IPS-18c (cell line): ENCODE measurements around the gene TMEM135.
"Not testable (repeated sequence)": the region's sequence is repeated elsewhere in the genome, so short reads cannot be mapped to it uniquely, and the experiment has no call there.

Experiments used
- H3K4me3 ChIP-seq: 2 replicates; pipeline ENCODE4 v1.7.0; 2013; ENCODE audit warnings: low read depth, mild to moderate bottlenecking, low read length, moderate library complexity; ENCODE audit not compliant: insufficient read depth
- H3K9me3 ChIP-seq: one replicate; pipeline ENCODE4 v1.6.1; 2013; ENCODE audit warnings: mild to moderate bottlenecking, low read length, moderate library complexity; ENCODE audit not compliant: control insufficient read depth, insufficient read depth

Gene TMEM135

GRCh38 chr11:87252869-87253268, 215.1 kb downstream of the TMEM135 start:
- no peaks in the 10 kb centered on the region for H3K9me3 ChIP-seq

DNA sequence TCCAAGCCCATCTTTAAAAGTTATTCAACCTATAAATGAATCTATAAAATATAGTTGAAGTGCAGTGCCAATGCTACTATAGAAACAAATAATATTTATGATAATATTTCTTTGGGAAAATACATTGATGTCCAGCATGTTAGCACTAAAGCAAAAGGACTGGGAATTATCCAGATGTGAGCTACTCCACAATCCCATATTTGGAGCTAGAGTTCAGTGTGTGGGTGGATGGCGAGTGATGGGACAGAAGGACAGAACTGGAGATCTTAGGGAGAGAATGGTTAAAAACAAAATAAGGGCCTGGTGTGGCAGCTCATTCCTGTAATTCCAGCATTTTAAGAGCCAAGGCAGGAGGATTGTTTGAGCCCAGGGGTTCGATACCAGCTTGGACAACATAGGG, 216.8 kb downstream of the TMEM135 start:
- Histone ChIP-seq H3K4me3 (no peak overlapping the region), H3K9me3 (no peaks in the 10 kb centered on the region)

More at GRCh38 chr11:87252869-87253268, 215.1 kb downstream of the TMEM135 start:
- no peak overlapping the region for H3K4me3 ChIP-seq

DNA sequence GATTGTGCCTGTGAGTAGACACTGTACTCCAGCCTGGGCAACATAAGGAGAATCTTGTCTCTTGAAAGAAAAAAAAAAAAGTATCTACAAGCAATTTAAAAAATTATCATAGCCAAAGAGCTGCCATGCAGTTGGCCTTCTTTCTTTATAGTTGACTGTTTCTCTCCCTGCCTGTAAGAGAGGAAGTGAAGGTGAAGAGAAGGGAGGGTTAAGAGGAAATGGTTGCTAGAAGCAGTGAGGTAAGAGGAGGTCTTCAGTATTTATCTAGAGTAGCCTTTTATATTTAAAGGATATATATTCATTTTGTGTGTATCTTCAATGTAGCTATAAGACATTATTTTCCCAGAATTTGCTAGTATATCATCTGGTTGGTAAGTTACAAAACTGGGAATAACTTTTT, 217.9 kb downstream of the TMEM135 start:
- H3K4me3 ChIP-seq: no peak overlapping the region
- no peaks in the 10 kb centered on the region for H3K9me3 ChIP-seq

DNA sequence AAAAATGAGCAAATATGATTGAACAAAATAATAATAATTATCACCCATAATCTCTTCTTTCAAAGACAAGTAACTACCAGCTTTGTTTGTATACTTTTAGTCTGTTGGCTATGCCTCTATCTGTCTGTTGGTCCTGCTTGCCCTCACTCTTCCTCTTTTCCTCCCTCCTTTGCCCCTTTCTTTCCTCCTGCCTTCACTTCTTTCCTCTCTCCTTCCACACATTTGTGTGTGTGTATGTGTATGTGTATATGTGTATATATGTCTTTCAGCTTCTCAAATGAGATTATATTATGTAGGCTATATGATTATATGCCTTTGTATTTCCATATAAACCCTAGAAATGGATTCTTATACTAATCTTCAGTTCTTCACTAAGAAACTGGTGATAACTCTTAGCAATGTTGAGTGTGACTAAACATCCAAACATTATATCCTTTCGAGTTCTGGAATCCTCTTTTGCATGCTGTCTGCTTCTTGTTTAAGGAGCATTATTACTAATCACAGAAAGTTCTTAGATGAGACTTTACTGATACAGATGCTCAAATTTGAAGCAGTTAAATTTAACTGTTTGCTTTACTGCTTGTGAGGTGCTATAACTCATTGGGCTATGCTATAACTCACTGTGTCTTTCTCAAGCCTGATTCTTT, 219.1 kb downstream of the TMEM135 start:
- Histone ChIP-seq H3K4me3 (no peak overlapping the region), H3K9me3 (no peaks in the 10 kb centered on the region)

DNA sequence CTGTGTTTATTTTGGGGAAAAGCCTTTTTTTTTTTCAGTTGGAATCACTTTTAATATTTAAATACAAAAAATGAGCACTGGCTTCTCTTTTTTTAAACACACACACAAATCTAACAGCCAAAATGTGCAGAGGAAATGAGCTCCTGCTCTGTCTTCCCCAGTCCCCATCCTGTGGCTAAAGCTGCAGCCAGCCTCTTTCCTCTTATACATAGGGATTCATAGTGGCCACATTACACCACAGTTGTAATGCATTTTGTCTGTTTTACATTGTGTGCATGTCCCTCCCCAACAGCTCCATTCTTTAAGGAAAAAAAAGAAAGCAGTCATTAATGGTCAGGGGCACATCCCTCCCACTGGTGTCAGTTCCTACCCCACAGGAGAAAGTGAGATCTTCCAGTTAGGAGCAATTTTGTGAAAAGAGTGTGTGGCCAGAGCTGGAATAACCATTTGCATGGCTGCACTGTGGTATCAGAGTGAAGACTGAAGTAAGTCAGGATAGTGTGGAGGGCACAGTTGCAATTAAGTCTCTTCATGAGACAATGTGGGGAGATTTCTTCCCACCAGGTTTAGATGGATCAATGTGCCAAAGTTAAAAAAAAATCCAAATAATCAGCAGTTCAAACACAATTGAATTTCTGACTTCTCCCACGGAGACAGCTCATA, 220.6 kb downstream of the TMEM135 start:
- Histone ChIP-seq H3K4me3 (no peak overlapping the region), H3K9me3 (no peaks in the 10 kb centered on the region)

- Histone ChIP-seq H3K4me3 (no peak overlapping the region), H3K9me3 (no peaks in the 10 kb centered on the region)
Measured at GRCh38 chr11:87259736-87260135, 222.0 kb downstream of the TMEM135 start.

GRCh38 chr11:87260811-87261210, 223.1 kb downstream of the TMEM135 start:
- Histone ChIP-seq H3K9me3 (no peaks in the 10 kb centered on the region), H3K4me3 (no peak overlapping the region)

DNA sequence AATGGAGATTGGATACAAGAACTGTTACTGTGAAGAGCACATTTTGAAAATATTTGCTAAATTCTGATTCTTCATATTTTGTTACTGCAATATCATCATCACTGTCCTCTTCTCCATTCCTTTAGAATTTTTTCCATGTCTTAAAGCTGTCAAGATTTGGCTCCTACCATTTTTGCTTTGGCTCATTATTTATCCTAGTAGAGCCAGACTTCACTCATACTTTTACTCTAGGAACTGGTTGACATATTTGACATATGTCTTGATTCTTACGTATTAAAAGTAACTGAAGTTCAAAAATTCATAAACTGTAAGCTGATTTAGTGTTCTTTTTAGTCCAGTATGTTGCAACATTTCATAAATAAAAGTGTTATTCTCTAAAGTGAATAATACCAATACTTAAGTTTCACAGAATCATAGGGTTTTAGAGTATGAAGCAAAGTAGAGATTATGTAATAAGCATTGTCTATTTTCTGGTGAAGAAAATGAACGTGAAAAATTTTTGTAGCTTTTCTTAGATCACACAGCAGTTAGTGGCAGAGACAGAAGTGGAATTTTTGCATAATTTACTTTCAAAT, 225.6 kb downstream of the TMEM135 start:
- no peak overlapping the region for H3K4me3 ChIP-seq
- no peaks in the 10 kb centered on the region for H3K9me3 ChIP-seq

DNA sequence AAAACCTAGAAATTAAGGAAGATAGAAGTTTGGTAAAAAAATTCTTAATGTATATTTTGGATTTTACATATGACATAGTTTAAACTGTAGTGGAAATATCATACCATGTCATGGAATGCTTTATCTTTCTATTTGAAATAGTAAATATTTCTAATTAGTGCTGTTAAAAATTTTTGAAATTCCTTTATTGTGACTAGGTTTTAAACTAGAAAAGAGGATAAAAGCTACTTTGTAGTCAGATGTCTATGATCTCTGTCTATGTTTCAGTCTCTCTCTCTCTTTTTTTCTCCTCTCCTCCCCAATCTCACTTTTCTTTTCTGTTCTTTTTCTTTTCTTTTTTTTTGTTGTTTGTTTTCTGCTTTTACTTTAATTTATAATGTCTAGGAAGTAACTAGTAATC, 226.2 kb downstream of the TMEM135 start:
- H3K9me3 ChIP-seq: no peaks in the 10 kb centered on the region

DNA sequence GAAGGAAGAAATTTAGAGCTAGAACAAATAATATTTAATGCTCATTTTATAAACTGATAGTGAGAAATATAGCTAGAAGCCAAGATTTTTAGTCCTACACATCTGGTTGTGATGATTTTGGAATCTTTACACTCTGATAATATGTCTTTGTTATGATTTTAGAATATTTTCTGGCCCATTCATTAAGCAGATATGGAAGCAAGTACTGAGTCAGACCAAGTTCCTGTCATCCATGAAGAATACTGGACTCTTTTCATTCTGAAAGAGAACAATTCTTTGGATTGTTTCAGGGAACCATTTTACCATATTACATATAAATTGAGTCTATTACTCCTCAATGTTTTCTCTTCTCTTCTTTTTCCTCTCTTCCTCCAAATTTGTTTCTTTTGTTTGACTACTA, 227.4 kb downstream of the TMEM135 start:
- no peaks in the 10 kb centered on the region for H3K9me3 ChIP-seq
- H3K4me3 ChIP-seq: no peak overlapping the region

More for the DNA sequence above, 226.2 kb downstream of the TMEM135 start:
- no peak overlapping the region for H3K4me3 ChIP-seq

DNA sequence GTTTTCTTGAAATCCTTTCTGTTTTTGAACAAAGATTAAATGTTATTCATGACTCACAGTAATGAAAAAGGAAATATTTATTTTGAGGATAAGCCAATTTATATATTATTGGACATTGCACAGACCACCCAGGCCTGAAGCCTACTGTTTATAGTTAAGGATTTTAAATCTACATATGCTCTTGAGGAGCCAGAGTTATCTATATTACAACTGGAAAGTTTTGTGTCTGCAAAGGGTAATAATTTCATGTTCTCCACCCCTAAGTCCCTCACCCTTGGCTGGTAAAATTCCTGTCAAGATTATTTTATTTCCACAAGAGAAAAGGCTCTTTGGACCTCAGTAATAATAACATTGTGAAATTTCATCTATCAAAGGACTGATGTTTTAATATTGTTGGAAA, 228.2 kb downstream of the TMEM135 start:
- Histone ChIP-seq H3K9me3 (no peaks in the 10 kb centered on the region), H3K4me3 (no peak overlapping the region)

- no peaks in the 10 kb centered on the region for H3K9me3 ChIP-seq
- no peak overlapping the region for H3K4me3 ChIP-seq
Measured at GRCh38 chr11:87266751-87267150, 229.0 kb downstream of the TMEM135 start.

DNA sequence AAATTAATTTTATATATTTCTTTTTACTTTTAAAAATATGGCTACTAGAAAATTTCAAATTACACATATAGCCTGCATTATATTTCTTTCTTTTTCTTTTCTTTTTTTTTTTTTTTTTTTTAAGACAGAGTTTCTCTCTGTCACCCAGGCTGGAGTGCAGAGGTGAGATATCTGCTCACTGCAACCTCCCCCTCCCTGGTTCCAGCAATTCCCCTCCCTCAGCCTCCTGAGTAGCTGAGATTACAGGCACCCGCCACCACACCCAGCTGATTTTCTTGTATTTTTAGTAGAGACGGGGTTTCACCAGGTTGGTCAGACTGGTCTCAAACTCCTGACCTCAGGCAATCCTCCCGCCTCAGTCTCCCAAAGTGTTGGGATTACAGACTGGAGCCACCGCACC, 234.2 kb downstream of the TMEM135 start:
- H3K4me3 ChIP-seq, H3K9me3 ChIP-seq: not testable (repeated sequence)

- Histone ChIP-seq H3K4me3 (no peak overlapping the region), H3K9me3 (no peaks in the 10 kb centered on the region)
Measured at GRCh38 chr11:87275176-87275575, 237.4 kb downstream of the TMEM135 start.

DNA sequence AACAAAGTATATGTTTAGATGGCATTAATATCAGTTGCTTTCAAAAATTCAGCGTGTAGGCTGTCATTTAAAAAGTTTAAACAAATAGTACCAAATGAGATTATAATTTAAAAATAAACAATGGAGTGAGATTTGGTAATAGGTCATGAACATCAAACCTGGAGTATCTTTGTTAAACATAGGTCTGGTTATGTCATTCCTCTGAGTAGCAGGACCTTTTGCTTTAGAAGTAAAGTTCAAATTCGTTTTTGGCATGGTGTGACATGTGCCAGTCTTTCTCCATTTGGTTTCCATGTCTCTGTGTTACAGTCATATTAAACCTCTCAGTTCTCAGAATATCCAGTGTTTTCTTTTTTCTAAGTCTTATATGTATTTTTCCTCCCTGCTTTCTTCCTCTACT, 242.4 kb downstream of the TMEM135 start:
- no peak overlapping the region for H3K4me3 ChIP-seq
- no peaks in the 10 kb centered on the region for H3K9me3 ChIP-seq

GRCh38 chr11:87281496-87281895, 243.8 kb downstream of the TMEM135 start:
- Histone ChIP-seq H3K4me3 (no peak overlapping the region), H3K9me3 (no peaks in the 10 kb centered on the region)

DNA sequence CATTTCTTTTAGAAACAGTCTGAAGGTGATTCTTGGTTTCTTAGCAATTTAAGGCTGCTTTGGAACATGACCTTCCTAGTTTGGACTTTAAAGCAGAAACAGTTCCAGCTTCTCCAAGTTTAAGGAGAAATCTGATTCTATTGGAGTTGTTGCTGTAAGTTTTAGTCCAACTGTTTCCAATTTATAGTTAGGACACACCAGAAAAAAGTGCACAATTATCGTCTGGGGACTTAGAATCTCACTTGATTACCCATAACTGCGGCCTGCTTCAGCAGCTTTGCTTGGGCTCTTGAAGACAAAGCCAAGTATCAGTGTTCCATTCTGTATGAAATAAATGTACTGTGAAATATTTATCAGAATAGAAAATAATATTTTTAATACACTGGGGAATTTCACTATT, 246.6 kb downstream of the TMEM135 start:
- H3K9me3 ChIP-seq: no peaks in the 10 kb centered on the region
- H3K4me3 ChIP-seq: no peak overlapping the region

GRCh38 chr11:87285674-87286073, 247.9 kb downstream of the TMEM135 start:
- not testable (repeated sequence) for H3K4me3 ChIP-seq

More at GRCh38 chr11:87285674-87286073, 247.9 kb downstream of the TMEM135 start:
- not testable (repeated sequence) for H3K9me3 ChIP-seq
